HepG2 (cell line): ENCODE data around the gene TAF6. TPM values are rescaled to one million over a fixed set of nuclear protein-coding genes. Genes with fewer than 3 reads are reported as not detected.

ENCODE experiments used
- HMGA1 ChIP-seq: sonication (generic); formaldehyde crosslinking; conservative IDR thresholded peaks from 2 replicates; pipeline ENCODE4 v1.4.0; 2020; ENCODE audit warnings: missing genetic modification reagents
- HNF4G ChIP-seq, 2 experiments: sonication (generic) in 1 of 2; formaldehyde crosslinking in 1 of 2; IDR thresholded peaks; 2 replicates each; pipeline versions ENCODE4 v1.4.0 to v1.6.1; 2011 to 2020; ENCODE audit warnings: borderline replicate concordance in 2 of 2, low read depth in 2 of 2, mild to moderate bottlenecking in 2 of 2, low read length in 1 of 2, missing genetic modification reagents in 1 of 2, moderate library complexity in 1 of 2
- HNRNPL ChIP-seq: fragments of 200-400 bp; formaldehyde crosslinking; IDR thresholded peaks from 2 replicates; pipeline ENCODE4 v1.6.1; 2017; ENCODE audit warnings: mild to moderate bottlenecking, low read depth, low read length
- JARID2 ChIP-seq: sonication (generic); formaldehyde crosslinking; IDR thresholded peaks from 2 replicates; pipeline ENCODE4 v1.8.1; 2023; ENCODE audit warnings: missing genetic modification reagents, inconsistent platforms; ENCODE audit not compliant: insufficient replicate concordance
- JUNB ChIP-seq: sonication (generic); formaldehyde crosslinking; IDR thresholded peaks from 2 replicates; pipeline ENCODE4 v1.8.0; 2022; ENCODE audit warnings: missing genetic modification reagents, mild to moderate bottlenecking, borderline replicate concordance
- KMT2B ChIP-seq: IDR thresholded peaks from 2 replicates; pipeline ENCODE4 v1.6.1; 2016; ENCODE audit warnings: missing genetic modification reagents, missing compliant biosample characterization
- MAX ChIP-seq: IDR thresholded peaks from 2 replicates; pipeline ENCODE4 v1.6.1; 2012; ENCODE audit warnings: inconsistent platforms
- RXRA ChIP-seq: sonication (generic); formaldehyde crosslinking; IDR thresholded peaks from 2 replicates; pipeline ENCODE4 v1.5.1; 2020; ENCODE audit warnings: missing genetic modification reagents
- SIX4 ChIP-seq: sonication (generic); formaldehyde crosslinking; IDR thresholded peaks from 2 replicates; pipeline ENCODE4 v1.4.0; 2020; ENCODE audit warnings: missing genetic modification reagents
- TCF7 ChIP-seq: sonication (generic); IDR thresholded peaks from 2 replicates; pipeline ENCODE4 v1.6.1; 2016; ENCODE audit warnings: antibody characterized with exemption, low read depth
- TCF7L2 ChIP-seq: IDR thresholded peaks from 2 replicates; pipeline ENCODE4 v1.6.1; 2011; ENCODE audit warnings: mild to moderate bottlenecking, low read depth, low read length, moderate library complexity
- U2AF2 ChIP-seq: fragments of 200-400 bp; formaldehyde crosslinking; IDR thresholded peaks from 2 replicates; pipeline ENCODE4 v1.6.1; 2017; ENCODE audit warnings: low read depth, mild to moderate bottlenecking, low read length
- ZBED4 ChIP-seq: sonication (generic); formaldehyde crosslinking; IDR thresholded peaks from 2 replicates; pipeline ENCODE4 v1.4.0; 2020; ENCODE audit warnings: missing genetic modification reagents, borderline replicate concordance
- ZBTB33 ChIP-seq: sonication (generic); formaldehyde crosslinking; IDR thresholded peaks from 2 replicates; pipeline ENCODE4 v1.4.0; 2020; ENCODE audit warnings: missing genetic modification reagents
- ZBTB34 ChIP-seq: sonication (generic); formaldehyde crosslinking; IDR thresholded peaks from 2 replicates; pipeline ENCODE4 v1.8.0; 2022; ENCODE audit warnings: mild to moderate bottlenecking, missing genetic modification reagents
- ZC3H13 ChIP-seq: sonication (generic); formaldehyde crosslinking; IDR thresholded peaks from 2 replicates; pipeline ENCODE4 v1.8.1; 2023; ENCODE audit warnings: mild to moderate bottlenecking, missing genetic modification reagents, moderate library complexity
- ZKSCAN1 ChIP-seq: fragments of 150-350 bp; IDR thresholded peaks from 2 replicates; pipeline ENCODE4 v1.6.1; 2014; ENCODE audit warnings: low read length
- ZNF496 ChIP-seq: sonication (generic); formaldehyde crosslinking; IDR thresholded peaks from 2 replicates; pipeline ENCODE4 v1.8.1; 2023; ENCODE audit warnings: mild to moderate bottlenecking, moderate library complexity, missing genetic modification reagents; ENCODE audit not compliant: insufficient replicate concordance
- ZNF557 ChIP-seq: sonication (generic); formaldehyde crosslinking; IDR thresholded peaks from 2 replicates; pipeline ENCODE4 v1.4.0; 2020; ENCODE audit warnings: missing genetic modification reagents
- ZNF792 ChIP-seq: IDR thresholded peaks from 2 replicates; pipeline ENCODE4 v1.6.1; 2016
- ZNF800 ChIP-seq: sonication (generic); formaldehyde crosslinking; IDR thresholded peaks from 2 replicates; pipeline ENCODE4 v1.4.0; 2020; ENCODE audit warnings: missing genetic modification reagents
- polyA plus RNA-seq, 8 experiments: library from polyadenylated mRNA; depleted of rRNA in 3 of 8; stranded (reverse) in 7 of 8; unstranded in 1 of 8; fragments of >200 nt; fragmentation: Illumina TruSeq in 4 of 8; extraction: Trizol in 4 of 8; gene quantifications; 2 replicates each; pipeline versions ENCODE4 v1.2.1 to v1.2.3, GENCODE V29; 2011 to 2016; ENCODE audit warnings: low read depth in 4 of 8, missing spikeins in 1 of 8, mixed read lengths in 1 of 8; ENCODE audit not compliant: insufficient read depth in 1 of 8
- total RNA-seq, 5 experiments: library from RNA; depleted of rRNA; stranded (reverse); fragments of >200 nt; fragmentation: Illumina TruSeq; extraction: Trizol; gene quantifications; 2 replicates each; pipeline ENCODE4 v1.2.3, GENCODE V29; 2016; ENCODE audit warnings: low read depth in 1 of 5

Gene TAF6
- total and polyA plus RNA-seq, 2 of the 13 experiments (the other 11 are each of a cell fraction or from before 2014, with no cell fraction given), result 12.9 to 18.8 TPM

GRCh38 chr7:100081535-100082102 is 37.5 kb downstream of the TAF6 start, which contains the start of gene ZNF3 (continued):
- no peak for TF ChIP-seq HMGA1
- TF ChIP-seq ZNF557 (CRISPR knock-in tag), result no peak
- no peak for TF ChIP-seq ZNF496 (CRISPR knock-in tag)
- TF ChIP-seq U2AF2, result no peak
- peak; percentile 58; the same call in 1 of the 2 replicates for TF ChIP-seq HNF4G (IDR thresholded peaks at IDR 0.05; ENCODE audit: borderline replicate concordance, low read depth, low read length)
- 0 out of 2 replicates have a peak, but pooled peaks have one; percentile 41 for TF ChIP-seq HNF4G (CRISPR knock-in tag; IDR thresholded peaks at IDR 0.05; ENCODE audit: borderline replicate concordance, low read depth)
- TF ChIP-seq TCF7L2, result no peak
- peak; percentile 85 for TF ChIP-seq KMT2B (CRISPR knock-in tag)
- peak; percentile 30; the same call in 1 of the 2 replicates for TF ChIP-seq JUNB (CRISPR knock-in tag)
- TF ChIP-seq TCF7, result no peak
- peak; percentile 73 for TF ChIP-seq JARID2 (CRISPR knock-in tag)
- no peak for TF ChIP-seq ZNF800
- peak; percentile 84 for TF ChIP-seq RXRA (CRISPR knock-in tag)
- TF ChIP-seq ZBTB33 (CRISPR knock-in tag), result peak; percentile 82
- peak; percentile 92; the same call in 1 of the 2 replicates for TF ChIP-seq ZC3H13 (CRISPR knock-in tag)
- peak; percentile 99 for TF ChIP-seq MAX
- peak; percentile 40; the same call in 1 of the 2 replicates for TF ChIP-seq ZKSCAN1
- TF ChIP-seq ZBED4 (CRISPR knock-in tag), result peak; percentile 90; the same call in 1 of the 2 replicates
- peak; percentile 94 for TF ChIP-seq ZNF792 (CRISPR knock-in tag)
- TF ChIP-seq HNRNPL, result peak; percentile 75; the same call in 1 of the 2 replicates
- 0 out of 2 replicates have a peak, but pooled peaks have one; percentile 48 for TF ChIP-seq SIX4
- no peak for TF ChIP-seq ZBTB34 (CRISPR knock-in tag)
